NCI-H2081 treated with DMSO at 0.1 percent for 48 hours (cell line): ENCODE data around the gene LAMA2.

Experiments used
- DNase-seq: peaks from one replicate; lab custom pipeline; 2025; lab: John Stamatoyannopoulos, UW

The LAMA2 gene

DNA sequence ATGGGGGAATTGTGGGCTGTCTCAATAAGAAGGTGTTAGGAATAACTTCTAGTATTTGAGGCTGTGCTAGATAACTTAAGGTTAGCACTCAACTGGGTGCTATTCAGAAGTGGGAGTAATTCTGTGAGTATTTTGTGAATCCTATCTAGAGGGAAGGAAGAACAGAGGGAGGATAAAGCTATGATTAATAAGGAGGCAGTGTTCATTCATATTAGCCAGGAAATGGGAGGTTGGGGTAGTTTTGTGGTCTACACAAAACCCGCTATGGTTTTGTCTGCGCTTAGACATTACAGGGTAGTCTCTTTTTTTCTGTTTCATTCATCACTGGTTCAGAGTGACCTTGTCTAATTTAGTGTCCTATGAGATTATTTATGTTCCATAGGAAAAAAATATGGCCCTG lies 486.0 kb downstream of the LAMA2 start:
- no peak for DNase-seq

DNA sequence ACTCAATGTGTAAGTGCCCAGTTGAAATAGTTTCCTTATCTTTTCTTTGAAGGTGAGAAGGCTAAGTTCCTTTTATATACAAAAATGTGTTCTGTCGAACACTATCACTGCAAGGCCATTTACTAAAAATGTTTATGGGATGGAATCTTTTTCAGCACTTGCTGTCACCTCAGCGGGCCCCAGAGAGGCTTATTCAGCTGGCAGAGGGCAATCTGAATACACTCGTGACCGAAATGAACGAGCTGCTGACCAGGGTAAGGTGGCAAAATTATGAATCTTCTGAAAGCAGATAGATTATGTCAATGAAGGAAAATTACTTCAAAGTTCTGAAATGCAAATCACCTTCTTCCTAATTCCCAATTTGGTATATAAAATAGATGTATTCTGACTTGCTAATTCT lies 486.8 kb downstream of the LAMA2 start:
- DNase-seq: no peak

DNA sequence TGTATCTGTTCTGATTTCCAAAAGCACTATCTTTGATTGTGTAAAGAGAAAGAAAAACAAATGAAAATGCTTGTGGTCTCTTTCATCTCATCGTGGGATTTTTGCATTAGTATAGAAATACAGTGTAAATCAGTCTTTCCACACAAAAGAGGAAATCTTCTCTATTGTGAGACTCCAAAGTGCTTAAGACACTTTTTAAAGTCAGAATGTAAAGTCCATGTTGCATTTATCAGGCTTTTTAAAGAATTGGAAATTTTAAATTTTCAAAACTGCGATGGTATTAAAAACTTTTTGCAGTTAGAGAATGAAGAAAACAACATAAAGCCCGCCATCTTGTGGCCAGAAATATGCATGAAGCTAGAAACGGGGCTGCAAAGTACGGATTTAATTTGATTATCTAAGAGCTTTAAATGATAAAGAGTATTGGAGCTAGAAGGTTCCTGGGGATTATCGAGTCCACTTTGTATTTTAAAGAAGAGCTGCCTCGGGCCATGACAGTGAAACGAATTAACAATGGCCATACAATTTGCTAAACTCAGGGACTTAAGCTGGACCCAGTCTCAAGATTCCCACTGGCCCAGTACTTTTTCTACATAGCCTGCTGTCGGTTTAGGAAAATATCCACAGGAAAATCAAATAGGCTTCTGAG lies 487.5 kb downstream of the LAMA2 start:
- no peak for DNase-seq

DNA sequence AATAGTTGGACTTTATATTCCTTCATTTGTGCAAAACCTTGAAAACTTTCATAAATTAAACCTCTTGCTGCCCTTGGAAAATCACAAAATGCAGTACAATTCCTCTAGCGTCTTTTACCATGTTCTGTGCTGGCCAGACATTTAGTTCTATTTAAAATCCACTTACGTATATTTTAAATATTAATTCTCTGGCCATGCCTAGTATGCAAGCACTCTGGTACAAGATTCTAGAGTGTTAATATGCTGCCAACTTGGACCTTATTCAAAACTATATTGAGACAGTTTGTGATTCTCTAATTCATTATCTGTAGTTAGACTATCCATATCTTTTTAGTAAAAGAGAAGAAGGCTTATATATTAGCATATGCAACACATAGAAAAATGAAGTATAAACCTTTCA lies 498.9 kb downstream of the LAMA2 start:
- DNase-seq: no peak

DNA sequence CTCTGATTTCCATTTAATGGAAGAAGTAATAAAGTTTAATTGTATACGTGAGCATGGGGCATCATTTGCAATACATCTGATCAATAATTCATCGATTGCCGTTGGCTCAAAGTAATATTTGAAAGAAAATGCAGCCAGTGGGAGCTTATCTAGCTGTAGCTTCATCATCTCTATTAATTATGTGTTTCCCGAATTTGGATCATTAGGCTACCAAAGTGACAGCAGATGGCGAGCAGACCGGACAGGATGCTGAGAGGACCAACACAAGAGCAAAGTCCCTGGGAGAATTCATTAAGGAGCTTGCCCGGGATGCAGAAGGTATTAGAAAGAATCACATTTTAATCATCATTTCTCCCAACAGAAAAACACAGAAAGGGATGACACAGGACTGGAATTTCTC lies 500.0 kb downstream of the LAMA2 start:
- no peak for DNase-seq

DNA sequence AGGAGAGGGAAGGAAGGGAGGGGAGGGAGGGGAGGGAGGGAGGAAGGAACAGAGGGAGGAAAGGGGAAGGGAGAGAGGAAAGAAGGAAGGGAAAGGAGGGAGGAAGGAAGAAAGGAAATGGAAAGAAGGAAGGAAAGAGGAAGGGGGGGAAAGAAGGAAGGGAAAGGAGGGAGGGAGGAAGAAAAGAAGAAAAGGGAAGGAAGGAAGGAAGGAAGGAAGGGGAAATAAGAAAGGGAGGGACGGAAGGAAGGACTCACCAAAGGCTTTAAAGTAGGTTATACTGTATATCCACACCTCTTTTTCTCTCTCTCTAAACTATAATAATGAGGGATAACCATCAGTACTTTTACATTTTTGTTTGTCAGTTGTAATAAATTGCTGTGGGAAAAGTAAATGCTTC lies 502.2 kb downstream of the LAMA2 start:
- DNase-seq: no peak

DNA sequence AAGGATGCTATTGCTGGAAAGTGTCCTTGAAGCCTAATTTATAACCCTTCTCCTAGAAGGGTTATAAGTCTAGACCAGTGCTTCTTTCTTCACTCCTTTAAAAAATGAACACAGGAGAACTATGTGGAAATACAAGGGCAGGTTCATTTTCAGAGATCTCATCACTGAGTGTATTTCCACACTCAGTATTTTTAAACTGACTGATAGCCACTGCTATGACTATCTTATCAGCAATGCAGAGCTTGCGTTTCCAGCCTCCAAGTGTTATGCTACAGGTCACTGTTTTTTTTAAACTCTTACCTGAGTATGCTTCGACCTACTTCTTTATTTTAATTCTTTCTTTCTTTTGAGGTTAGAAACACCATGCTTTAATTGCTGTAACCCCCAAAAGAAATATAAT lies 508.0 kb downstream of the LAMA2 start:
- DNase-seq: no peak

DNA sequence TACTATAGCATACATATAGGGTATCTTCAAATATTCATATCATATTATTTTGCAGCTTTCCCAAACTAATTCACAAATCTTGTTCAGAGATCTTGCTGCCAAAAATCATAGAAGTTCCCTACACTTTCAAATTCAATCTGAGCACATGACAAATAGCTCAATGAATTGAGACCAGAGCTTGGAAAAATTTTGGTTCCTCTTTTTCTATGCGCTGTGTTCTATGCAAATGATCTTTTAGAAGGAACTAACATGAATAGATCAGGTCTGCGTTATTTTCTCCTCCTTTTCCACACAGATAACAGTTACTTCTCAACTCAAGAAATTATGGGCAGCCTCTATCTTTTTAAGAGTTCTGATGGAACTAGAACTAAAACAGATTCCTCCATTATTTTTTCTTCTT lies 510.7 kb downstream of the LAMA2 start:
- DNase-seq: no peak

DNA sequence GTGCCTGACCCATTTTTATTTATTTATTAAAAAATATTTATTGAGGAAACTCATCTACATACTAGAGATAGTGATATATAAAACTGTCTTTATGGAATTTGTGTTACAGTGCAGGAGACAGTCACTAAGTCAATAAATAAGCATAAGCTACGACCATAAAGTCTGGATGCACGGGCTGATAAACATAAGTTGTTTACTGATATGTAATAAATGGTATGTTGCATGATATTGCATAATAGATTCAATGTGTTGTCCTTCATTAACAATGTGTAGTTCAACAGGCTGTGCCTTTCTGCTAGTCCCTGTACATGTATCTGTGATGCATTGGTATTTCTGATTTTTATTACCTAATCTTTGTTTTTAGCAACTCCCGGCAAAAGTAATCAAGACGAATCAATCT lies 515.8 kb downstream of the LAMA2 start:
- no peak for DNase-seq

DNA sequence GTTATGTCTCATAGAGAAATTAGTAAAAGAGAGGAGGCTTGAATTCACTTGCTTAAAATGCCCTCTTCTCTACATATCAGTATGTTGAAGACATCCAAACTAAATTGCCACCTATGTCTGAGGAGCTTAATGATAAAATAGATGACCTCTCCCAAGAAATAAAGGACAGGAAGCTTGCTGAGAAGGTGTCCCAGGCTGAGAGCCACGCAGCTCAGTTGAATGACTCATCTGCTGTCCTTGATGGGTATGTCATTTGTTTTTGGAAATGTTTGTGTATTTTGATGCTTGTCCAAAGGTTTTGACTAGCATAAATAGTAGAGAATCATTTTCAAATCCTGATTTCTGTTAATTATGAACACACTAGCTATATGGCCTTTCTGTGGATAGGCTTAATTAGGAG lies 519.3 kb downstream of the LAMA2 start:
- no peak for DNase-seq

DNA sequence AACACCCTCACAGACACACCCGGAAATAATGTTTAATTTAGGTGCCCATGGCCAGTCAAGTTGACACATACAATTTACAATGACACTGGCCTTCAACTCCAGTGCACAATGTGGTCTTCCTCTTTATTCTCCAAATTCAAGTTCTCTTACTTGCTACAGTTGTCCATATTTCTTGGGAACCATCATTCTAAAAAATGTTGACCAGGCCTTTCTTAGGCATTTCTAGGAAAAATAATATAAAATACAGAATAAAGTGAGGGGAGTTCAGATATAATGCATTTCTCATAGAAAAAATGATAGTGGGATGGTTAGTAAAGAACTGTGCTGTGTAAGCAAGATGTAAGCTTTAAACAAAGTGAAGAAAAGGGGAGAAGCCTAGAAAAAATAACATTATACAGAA lies 528.2 kb downstream of the LAMA2 start:
- DNase-seq: no peak

DNA sequence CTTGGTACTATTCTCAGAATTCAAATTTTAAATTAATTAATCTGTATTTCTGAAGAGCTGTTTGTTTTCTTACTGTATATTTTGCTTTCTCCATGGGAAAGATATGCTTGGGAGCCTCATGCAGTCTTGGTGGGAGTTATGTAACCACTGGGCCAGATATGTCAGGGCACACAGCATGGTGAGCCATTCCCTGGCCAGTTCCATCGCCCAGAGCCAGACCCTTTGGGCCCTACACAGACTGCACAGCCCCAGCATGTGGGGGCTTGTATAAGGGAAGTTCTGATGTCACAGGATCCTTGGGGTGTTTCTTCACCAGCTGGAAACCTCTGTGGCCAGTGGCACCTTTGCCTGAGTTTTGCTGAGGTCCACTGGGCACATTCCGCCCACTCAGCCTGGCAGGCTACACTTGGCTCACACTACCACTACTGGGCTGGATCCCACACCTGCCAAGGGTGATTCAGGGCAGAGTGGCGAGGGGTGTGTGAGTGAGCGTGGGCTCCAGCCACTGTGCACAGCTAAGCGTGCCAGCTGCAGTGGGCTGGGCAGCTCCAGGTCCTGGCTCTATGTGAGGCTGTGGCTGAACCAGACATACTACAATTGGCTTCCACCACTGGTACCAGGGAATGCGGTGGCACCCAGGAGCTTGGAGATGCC lies 533.5 kb downstream of the LAMA2 start:
- no peak for DNase-seq

DNA sequence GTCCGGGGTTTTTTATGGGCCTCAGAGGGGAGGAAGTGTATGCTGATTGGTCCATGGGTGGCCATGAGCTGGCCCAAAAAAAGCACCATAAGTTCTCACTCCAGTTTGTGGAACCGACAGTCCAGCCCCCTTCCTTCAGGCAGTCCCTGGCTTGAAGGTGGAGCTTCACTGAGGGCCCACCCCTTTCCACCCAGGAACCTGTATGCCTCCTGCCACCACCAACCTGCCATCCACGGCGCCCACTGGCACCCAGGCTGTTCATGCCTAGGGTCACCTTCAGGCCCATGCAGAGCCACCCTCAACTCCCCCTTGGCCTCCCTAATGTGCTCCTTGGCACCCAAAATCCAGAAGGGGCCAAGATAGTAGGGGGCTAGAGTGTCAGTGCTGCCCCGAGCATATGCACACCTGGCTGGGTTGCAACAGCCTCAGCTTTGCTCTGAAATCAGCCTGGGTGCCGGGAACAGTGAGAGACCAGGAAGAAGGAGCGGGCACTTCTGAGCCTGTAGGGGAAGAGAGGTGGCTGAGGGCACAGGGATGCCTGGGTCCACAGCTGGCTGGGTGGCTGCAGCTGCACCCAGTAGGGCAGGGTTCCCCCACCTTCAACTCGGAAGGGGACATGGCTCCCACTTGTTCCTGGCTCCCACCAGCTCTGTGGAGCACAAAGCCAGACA lies 534.6 kb downstream of the LAMA2 start:
- no peak for DNase-seq

DNA sequence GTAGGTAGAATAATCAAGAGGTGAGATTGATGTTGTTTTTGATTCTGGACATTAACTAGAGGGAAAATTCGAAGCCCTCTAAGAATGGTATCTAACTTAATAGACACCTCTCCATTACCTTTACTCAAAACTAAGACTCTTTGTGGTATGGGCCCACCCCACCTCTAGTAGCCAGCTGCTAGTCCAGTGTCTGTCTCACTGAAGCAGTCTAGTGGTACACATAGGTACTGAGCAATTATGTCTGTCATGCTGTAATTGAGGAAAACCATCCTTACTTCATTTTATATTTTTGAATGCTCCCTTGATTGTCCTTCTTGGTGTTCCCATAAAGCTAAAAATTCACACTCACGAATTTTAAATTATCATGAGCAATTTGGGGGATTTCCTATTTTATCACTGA lies 536.4 kb downstream of the LAMA2 start:
- no peak for DNase-seq

DNA sequence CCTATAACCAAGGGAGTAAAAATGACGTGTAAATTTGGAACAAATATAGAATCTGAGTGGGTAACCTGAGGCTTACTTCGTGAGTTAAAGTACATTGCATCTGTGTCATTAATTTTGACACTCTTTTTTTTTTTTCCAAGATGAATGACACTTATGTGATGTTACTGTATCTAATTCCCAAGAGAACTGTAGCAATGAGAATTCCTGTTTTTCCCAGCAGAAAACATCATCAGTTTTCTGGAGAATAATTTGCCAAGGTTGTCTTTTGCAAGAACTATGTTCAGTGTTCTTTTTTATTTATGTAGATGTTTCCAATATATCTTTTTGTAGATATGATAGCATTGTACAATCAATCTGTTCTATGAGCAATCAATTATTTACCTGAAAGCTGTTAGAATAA lies 543.4 kb downstream of the LAMA2 start:
- DNase-seq: no peak

DNA sequence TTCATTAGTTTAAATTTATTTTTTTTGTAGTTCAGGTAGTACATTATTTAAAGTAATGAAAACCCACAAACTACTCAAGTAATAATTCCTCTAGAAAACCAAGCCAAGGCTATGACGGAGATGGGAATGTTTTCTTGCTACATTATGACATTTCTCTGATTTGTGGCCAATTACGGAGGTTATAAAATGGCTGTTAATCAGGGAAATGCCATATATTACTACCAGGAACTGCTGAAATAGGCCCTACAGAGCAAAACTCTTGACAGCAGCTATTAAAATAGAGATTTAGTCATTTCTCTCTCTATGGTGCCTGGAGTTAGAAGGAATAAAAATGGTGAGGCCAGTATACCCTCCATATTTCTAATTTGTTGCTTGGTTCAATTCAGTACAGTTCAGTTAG lies 547.0 kb downstream of the LAMA2 start:
- no peak for DNase-seq

DNA sequence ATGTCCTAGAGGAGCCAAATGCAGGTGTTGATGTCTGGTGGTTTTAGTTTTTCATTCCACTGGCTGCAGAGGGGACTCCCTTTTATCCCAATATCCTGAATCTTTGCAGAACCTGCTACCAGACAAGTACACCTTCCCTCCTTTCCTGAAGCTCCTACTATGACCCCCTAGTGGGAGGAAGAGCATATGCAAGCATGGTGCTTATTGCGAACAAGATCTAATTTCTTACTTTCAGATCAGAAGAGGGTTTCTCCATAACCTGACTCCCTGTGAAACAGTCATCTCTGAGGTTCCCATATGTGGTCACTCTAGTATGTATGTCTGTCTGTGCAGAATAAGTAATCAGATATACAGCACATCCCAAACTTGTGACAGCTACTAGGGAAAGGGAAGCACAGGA lies 549.8 kb downstream of the LAMA2 start:
- DNase-seq: no peak

DNA sequence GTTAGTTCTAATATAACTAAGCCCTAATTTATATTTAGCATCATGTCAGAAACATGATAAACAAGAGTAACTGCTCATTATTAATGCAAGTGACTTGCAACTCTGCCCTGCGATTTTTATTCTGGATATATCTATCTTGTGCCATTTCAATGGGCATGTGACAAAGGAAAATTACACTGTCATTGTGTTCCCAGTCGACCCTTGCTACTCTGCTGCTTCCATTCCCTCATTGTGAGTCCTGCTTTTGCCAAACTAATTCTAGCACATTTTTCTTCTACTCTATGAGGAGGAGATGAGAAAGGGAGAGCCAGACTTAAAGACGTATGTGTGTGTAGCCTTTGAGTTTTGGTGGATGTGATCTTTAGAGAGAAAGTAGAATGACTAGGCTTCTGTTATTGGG lies 551.2 kb downstream of the LAMA2 start:
- DNase-seq: no peak

DNA sequence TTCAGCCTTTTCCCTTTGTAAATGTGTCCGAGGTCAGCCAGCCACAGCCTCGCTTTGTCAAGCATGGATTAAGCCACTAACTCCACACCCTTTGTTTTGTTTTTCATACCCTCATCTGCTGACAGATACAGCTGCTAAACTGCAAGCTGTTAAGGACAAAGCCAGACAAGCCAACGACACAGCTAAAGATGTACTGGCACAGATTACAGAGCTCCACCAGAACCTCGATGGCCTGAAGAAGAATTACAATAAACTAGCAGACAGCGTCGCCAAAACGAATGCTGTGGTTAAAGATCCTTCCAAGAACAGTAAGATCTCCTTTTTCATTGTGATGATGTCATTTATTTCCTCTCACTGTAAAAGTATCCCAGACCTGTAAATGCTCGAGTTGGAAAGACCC lies 557.8 kb downstream of the LAMA2 start:
- no peak for DNase-seq

DNA sequence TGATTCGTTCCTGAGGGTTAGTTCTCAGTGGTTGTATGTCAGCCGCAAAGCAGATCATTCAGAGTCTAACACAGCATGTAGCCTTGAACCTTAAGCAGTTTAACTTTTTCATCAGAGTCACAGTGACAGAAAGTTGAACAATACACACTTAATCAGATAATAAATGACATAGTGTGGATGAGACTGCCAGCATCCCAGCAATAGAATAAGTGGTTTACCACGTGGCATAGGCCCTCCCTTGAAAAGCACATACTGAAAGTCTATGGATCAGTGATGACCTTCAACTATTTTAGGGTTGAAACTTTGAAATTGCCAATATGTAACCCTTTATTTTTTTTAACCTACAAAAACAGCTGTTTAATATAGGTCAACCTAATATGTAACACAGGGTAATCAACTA lies 561.7 kb downstream of the LAMA2 start:
- no peak for DNase-seq

DNA sequence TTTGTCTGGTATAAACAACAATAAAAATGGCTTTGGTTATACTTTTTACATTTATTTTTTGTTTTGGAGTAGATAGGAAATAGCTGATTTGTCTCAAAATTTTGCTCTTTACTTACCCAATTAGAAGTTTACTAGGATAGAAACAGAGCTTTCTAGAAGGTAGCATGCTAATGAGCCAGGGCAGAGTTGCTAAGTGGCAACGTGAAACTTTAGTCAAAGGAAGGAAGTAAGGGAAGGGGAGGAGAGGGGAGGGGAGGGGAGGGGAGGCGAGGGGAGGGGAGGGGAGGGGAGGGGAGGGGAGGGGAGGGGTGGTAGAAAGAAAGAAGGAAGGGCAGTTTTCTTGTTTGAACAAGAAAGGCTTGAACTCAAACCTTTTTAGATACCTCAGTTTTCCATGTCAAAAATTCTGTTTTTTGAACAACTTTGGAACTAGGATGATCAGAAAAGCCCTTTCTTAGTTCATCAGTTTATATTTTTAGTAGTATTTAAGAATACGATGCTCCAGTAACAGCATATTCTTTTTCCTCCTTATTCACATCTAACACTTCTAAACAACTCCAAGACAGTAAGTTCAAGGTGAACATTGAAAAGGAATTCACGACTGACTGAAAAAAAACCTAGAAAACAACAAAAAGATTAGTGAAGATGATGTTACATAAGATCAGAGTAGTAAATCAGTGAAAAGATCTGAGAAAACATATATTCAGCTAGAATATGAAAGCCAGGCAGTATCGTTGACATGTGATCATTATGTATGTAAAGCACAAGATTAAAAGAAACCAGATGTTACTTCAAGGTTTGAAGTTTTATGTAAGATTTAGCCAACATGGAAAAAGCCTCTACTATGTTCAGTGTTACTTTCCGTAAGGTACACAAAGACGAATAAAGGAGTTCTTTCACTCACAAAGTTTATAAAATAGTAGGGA lies 563.6 kb downstream of the LAMA2 start:
- DNase-seq: no peak

DNA sequence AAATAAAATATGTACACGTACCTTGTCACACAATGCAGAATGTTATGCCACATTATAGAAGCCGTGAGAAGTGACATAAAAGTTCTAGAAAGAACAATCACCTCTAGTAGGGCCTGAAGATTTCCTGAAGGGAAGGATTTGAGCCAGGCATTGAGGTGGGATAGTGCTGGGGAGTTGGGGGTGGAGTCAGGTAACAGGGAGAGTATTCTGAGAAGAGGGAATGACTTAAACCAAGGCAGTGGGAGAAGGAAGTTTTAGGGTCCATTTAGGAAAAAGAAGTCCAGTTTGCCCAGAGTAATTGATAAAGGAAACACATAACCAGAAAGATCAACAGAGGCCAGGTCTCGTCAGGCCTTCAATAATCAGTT lies 564.2 kb downstream of the LAMA2 start:
- no peak for DNase-seq

DNA sequence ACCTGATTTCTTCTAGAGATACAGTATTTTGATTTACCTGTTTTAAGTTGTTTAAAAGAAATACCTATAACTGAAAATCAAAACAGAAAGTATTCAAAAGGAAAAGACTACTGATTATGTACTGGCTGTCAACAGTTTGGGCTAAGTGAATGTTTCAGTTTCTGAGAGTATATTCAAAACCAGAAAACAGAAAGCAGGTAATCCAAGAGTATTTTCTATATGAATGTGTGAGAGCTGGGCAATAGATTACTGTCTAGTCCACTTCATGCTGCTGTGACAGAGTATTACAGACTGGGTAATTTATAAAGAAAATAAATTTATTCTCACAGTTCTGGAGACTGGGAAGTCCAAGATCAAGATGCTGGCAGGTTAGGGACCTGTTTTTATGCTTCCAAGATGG lies 566.0 kb downstream of the LAMA2 start:
- DNase-seq: no peak
